Measurements from ENCODE around the gene DNAH7.

- TF ChIP-seq CTCF (IDR thresholded peaks at IDR 0.05; ENCODE audit: insufficient read depth, low read depth, low read length) (no peak), EZH2 (IDR thresholded peaks at IDR 0.05; ENCODE audit: insufficient read depth, low read length) (no peak)
Observed at GRCh38 chr2:195863121-195863520, 205.5 kb downstream of the DNAH7 start.
